ENCODE results near the gene PRRG4. TPM values are rescaled to one million over a fixed set of nuclear protein-coding genes. Genes with fewer than 3 reads are reported as not detected.

The PRRG4 gene
- total and polyA plus RNA-seq, 12 donors, result 0.08 to 1.3 (median 0.32) TPM; not detected in 1

- H3K9me3 ChIP-seq, result peaks cover 0 to 9% (median 0%) of the 10 kb centered on the region in 11 donors
- H3K4me3 ChIP-seq, result no peak overlapping the region
- intact Hi-C loops (cut with DNase I), result no loop called here
- H3K4me1 ChIP-seq, result peaks cover 0 to 13% (median 0%) of the 10 kb centered on the region in 9 donors
- no peaks in the 10 kb centered on the region for H3K36me3 ChIP-seq
- DNase-seq (no peak), ATAC-seq (no peak)
- H3K27ac ChIP-seq, result no peak overlapping the region
- peaks cover 0 to 11% (median 0%) of the 10 kb centered on the region in 7 donors for H3K27me3 ChIP-seq
- no peak for TF ChIP-seq CTCF (IDR thresholded peaks at IDR 0.05)
- 66 to 72% methylated on average over 4 of the region's 4 CpGs for WGBS, 2 donors
Observed at GRCh38 chr11:32852207-32852606, 22.5 kb downstream of the PRRG4 start.

- H3K36me3 ChIP-seq, result no peaks in the 10 kb centered on the region
- no peak for TF ChIP-seq CTCF (IDR thresholded peaks at IDR 0.05)
- no peaks in the 10 kb centered on the region for H3K4me1 ChIP-seq
- H3K27me3 ChIP-seq, result peaks cover 0 to 14% (median 0%) of the 10 kb centered on the region in 7 donors
- DNase-seq, result no peak
- no peak for ATAC-seq
- H3K4me3 ChIP-seq, result no peak overlapping the region
- H3K27ac ChIP-seq, result no peak overlapping the region
- intact Hi-C loops (cut with DNase I), result no loop called here
- 63 to 65% methylated on average over 2 of the region's 2 CpGs for WGBS, 2 donors
- H3K9me3 ChIP-seq, result no peaks in the 10 kb centered on the region
Observed at GRCh38 chr11:32855601-32856000, 25.9 kb downstream of the PRRG4 start.

- Histone ChIP-seq H3K4me1 (no peaks in the 10 kb centered on the region), H3K27ac (no peak overlapping the region), H3K36me3 (no peaks in the 10 kb centered on the region), H3K9me3 (no peaks in the 10 kb centered on the region), H3K27me3 (peaks cover 0 to 20% (median 0%) of the 10 kb centered on the region in 7 donors), H3K4me3 (no peak overlapping the region)
- WGBS, 2 donors, result 74 to 84% methylated on average over 1 of the region's 1 CpG
- peak in 1 of 9 donors; percentile 10 for TF ChIP-seq CTCF (IDR thresholded peaks at IDR 0.05)
- DNase-seq (no peak), ATAC-seq (no peak)
- intact Hi-C loops (cut with DNase I), result no loop called here
Observed at GRCh38 chr11:32858731-32859130, 29.0 kb downstream of the PRRG4 start.

GRCh38 chr11:32861850-32862577, 32.3 kb downstream of the PRRG4 start:
- TF ChIP-seq CTCF (IDR thresholded peaks at IDR 0.05), result no peak
- H3K4me3 ChIP-seq, result no peak overlapping the region
- intact Hi-C loops (cut with DNase I), result no loop called here
- peaks cover 0 to 2% (median 0%) of the 10 kb centered on the region in 11 donors for H3K9me3 ChIP-seq
- H3K27me3 ChIP-seq, result peaks cover 0 to 16% (median 0%) of the 10 kb centered on the region in 7 donors
- H3K36me3 ChIP-seq, result no peaks in the 10 kb centered on the region
- H3K4me1 ChIP-seq, result no peaks in the 10 kb centered on the region
- whole genome bisulfite sequencing, 2 donors, result 75 to 82% methylated on average over 3 of the region's 3 CpGs
- DNase-seq (no peak), ATAC-seq (no peak)
- H3K27ac ChIP-seq, result no peak overlapping the region

Data from heart right ventricle (tissue), 16 donors.